MM.1S (cell line): ENCODE results near the gene FBXL12.

ENCODE experiments used
- DNase-seq: peaks from one replicate; pipeline ENCODE4 v3.0.0-alpha.2; 2015
- H2AFZ ChIP-seq: fragments of 300-600 bp; sonication (generic); 2 replicates; pipeline ENCODE4 v1.6.0; 2016; ENCODE audit warnings: antibody characterized with exemption, low read length
- H3F3A ChIP-seq: fragments of 300-600 bp; sonication (generic); 2 replicates; pipeline ENCODE4 v1.6.1; 2016; ENCODE audit warnings: mild to moderate bottlenecking, antibody characterized with exemption, low read length, moderate library complexity, mixed read lengths; ENCODE audit not compliant: insufficient read depth
- H3K27ac ChIP-seq: fragments of 300-600 bp; sonication (generic); 2 replicates; pipeline ENCODE4 v1.5.1; 2016; ENCODE audit warnings: mild to moderate bottlenecking, low read length
- H3K27me3 ChIP-seq: fragments of 300-600 bp; sonication (generic); replicated peaks from 2 replicates; pipeline ENCODE4 v1.6.0; 2016; ENCODE audit warnings: low read length; ENCODE audit not compliant: insufficient read depth
- H3K36me3 ChIP-seq: fragments of 300-600 bp; sonication (generic); replicated peaks from 2 replicates; pipeline ENCODE4 v1.6.1; 2016; ENCODE audit warnings: mild to moderate bottlenecking, low read length, mixed read lengths; ENCODE audit not compliant: insufficient read depth
- H3K4me1 ChIP-seq: fragments of 300-600 bp; sonication (generic); 2 replicates; pipeline ENCODE4 v1.6.1; 2016; ENCODE audit warnings: low read length, mixed read lengths
- H3K4me2 ChIP-seq: fragments of 300-600 bp; sonication (generic); 2 replicates; pipeline ENCODE4 v1.6.0; 2016; ENCODE audit warnings: low read depth, low read length
- H3K4me3 ChIP-seq: fragments of 300-600 bp; sonication (generic); 2 replicates; pipeline ENCODE4 v1.5.1; 2016; ENCODE audit warnings: low read length, mixed read lengths
- H3K79me2 ChIP-seq: fragments of 300-600 bp; sonication (generic); 2 replicates; pipeline ENCODE4 v1.6.1; 2016; ENCODE audit warnings: mixed run types, low read length, mixed read lengths
- H3K9ac ChIP-seq: fragments of 300-600 bp; sonication (generic); 2 replicates; pipeline ENCODE4 v1.6.1; 2016; ENCODE audit warnings: low read length, mixed read lengths
- H3K9me2 ChIP-seq: fragments of 300-600 bp; sonication (generic); replicated peaks from 2 replicates; pipeline ENCODE4 v1.6.1; 2016; ENCODE audit warnings: mild to moderate bottlenecking, low read length, mixed read lengths; ENCODE audit not compliant: insufficient read depth
- H3K9me3 ChIP-seq: fragments of 300-600 bp; sonication (generic); replicated peaks from 2 replicates; pipeline ENCODE4 v1.6.1; 2016; ENCODE audit warnings: mild to moderate bottlenecking, low read length, mixed read lengths; ENCODE audit not compliant: insufficient read depth
- H4K20me1 ChIP-seq: fragments of 300-600 bp; sonication (generic); 2 replicates; pipeline ENCODE4 v1.6.1; 2016; ENCODE audit warnings: mild to moderate bottlenecking, low read length, moderate library complexity, mixed read lengths; ENCODE audit not compliant: insufficient read depth
- CTCF ChIP-seq: fragments of 300-600 bp; sonication (generic); IDR thresholded peaks from 2 replicates; pipeline ENCODE4 v1.5.1; 2016; ENCODE audit warnings: antibody characterized with exemption, low read length, mixed read lengths
- EZH2 ChIP-seq: fragments of 300-600 bp; sonication (generic); optimal IDR thresholded peaks from 2 replicates; pipeline ENCODE3; 2017; ENCODE audit warnings: low read depth, mild to moderate bottlenecking, antibody characterized with exemption, low read length, mixed read lengths
- EZH2phosphoT487 ChIP-seq: fragments of 300-600 bp; sonication (generic); IDR thresholded peaks from 2 replicates; pipeline ENCODE4 v1.6.1; 2018; ENCODE audit warnings: antibody characterized with exemption, low read length

Gene FBXL12

GRCh38 chr19:9856609-9857008 is 37.7 kb upstream of the FBXL12 start:
- Histone ChIP-seq H3K9ac (no peak overlapping the region), H4K20me1 (no peaks in the 10 kb centered on the region), H3K9me3 (no peaks in the 10 kb centered on the region), H3K4me1 (no peaks in the 10 kb centered on the region), H2AFZ (no peak overlapping the region), H3K27me3 (no peaks in the 10 kb centered on the region), H3K4me3 (no peak overlapping the region), H3K36me3 (no peaks in the 10 kb centered on the region), H3K79me2 (no peaks in the 10 kb centered on the region), H3K9me2 (no peaks in the 10 kb centered on the region), H3F3A (no peaks in the 10 kb centered on the region), H3K4me2 (no peak overlapping the region), H3K27ac (no peak overlapping the region)
- DNase-seq: no peak
- TF ChIP-seq EZH2phosphoT487 (no peak), CTCF (no peak), EZH2 (no peak)

DNA sequence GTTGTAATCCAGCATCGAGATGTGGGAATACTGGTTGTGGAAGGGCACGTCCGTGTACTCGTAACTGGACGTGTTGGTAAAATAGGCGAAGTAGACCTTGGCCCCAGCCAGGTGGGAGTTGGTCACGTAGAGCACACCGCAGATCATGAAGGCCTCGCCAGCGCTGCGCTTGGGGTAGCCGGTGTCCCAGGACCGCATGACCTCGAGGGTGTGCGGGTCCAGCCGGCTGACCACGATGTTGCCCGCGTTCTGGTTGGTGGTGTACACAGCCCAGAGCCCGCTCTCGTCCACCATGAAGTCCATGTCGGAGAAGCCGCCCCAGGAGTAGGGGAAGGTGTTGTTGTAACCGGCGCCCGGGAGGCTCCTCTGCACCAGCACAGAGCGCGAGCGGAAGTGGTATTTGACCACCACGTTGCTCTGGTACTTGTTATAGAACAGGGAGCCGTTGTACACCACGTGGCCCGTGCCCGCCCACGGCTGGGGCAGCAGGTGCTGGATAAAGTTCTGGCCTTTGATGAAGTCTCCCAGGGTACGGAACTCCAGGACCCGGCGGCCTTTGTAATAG is 35.5 kb upstream of the FBXL12 start:
- Histone ChIP-seq H2AFZ (no peak overlapping the region), H3K27me3 (no peaks in the 10 kb centered on the region), H3K4me1 (no peaks in the 10 kb centered on the region), H3K9ac (no peak overlapping the region), H3K27ac (no peak overlapping the region), H3F3A (no peaks in the 10 kb centered on the region), H3K9me2 (no peaks in the 10 kb centered on the region), H3K79me2 (no peaks in the 10 kb centered on the region), H3K4me2 (no peak overlapping the region), H3K36me3 (no peaks in the 10 kb centered on the region), H3K4me3 (no peak overlapping the region), H3K9me3 (no peaks in the 10 kb centered on the region), H4K20me1 (no peaks in the 10 kb centered on the region)
- no peak for TF ChIP-seq EZH2phosphoT487
- no peak for DNase-seq

DNA sequence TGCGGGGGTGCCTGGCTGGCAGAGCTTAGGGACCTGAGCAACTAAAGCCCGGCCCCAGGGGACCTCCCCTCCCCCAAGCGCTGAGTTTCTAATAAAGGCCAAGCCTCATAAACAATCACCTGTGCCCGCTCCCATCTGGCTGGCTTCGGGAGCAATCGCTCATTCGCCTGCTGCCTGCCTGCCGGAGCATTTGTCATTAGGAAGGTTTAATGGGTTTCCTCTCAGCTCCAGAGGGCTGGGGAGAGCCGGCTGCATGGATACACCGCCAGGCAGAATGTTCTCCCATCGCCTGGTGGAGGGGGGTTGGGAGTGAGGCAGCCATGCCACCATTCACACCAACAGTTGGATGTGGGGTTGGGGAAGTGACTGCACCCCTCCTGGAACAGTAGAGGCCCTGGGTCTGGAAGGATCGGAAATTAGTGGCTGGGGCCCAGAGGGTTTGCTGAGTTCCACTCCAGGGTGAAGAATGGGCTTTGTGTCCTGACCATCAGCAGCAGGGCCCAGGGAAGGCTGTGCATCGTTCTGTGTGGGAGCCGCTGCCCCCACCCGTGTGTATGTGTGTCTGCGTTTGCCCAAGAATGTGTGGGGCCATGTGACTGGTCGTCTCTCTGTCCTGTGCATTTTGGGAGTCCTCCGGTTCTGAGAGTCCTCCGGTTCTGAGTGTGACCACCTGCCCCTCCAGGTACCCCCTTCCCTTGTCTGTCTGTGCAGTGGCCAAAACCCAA is 31.5 kb upstream of the FBXL12 start:
- Histone ChIP-seq H3K79me2 (peaks cover 7% of the 10 kb centered on the region), H3K9ac (no peak overlapping the region), H3K4me3 (no peak overlapping the region), H3F3A (no peaks in the 10 kb centered on the region), H3K27me3 (no peaks in the 10 kb centered on the region), H2AFZ (no peak overlapping the region), H3K9me3 (no peaks in the 10 kb centered on the region), H3K4me1 (no peaks in the 10 kb centered on the region), H3K4me2 (no peak overlapping the region), H3K9me2 (no peaks in the 10 kb centered on the region), H3K36me3 (no peaks in the 10 kb centered on the region), H4K20me1 (no peaks in the 10 kb centered on the region), H3K27ac (no peak overlapping the region)
- no peak for DNase-seq
- TF ChIP-seq EZH2phosphoT487: no peak
- no peak for TF ChIP-seq EZH2
- TF ChIP-seq CTCF: no peak

DNA sequence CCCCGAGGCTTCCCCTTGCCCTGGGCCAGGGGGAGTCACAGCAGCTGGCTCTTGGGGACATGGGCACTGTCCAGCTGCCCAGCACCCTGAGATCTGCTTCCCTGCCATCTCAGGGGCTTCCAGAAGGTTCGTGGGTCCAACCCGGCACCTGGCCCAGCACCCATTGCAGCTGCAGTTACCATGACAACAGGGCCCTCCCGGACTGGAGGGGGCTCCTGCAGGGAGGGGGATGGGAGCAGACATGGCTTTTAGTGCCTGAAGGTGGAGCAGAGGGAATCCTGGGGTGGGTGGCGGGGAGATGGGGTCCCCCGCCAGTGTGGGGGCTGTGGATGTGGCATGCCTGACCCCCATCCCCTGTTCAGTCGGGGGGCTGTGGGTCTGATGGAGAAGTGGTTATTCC is 30.9 kb upstream of the FBXL12 start:
- TF ChIP-seq EZH2phosphoT487 (no peak), CTCF (no peak)
- Histone ChIP-seq H3K9ac (no peak overlapping the region), H3F3A (no peaks in the 10 kb centered on the region), H3K4me3 (no peak overlapping the region), H2AFZ (no peak overlapping the region), H3K79me2 (peaks cover 10% of the 10 kb centered on the region), H3K27ac (no peak overlapping the region), H3K9me3 (no peaks in the 10 kb centered on the region), H3K36me3 (no peaks in the 10 kb centered on the region), H4K20me1 (no peaks in the 10 kb centered on the region), H3K9me2 (no peaks in the 10 kb centered on the region), H3K27me3 (no peaks in the 10 kb centered on the region), H3K4me1 (no peaks in the 10 kb centered on the region), H3K4me2 (no peak overlapping the region)
- no peak for DNase-seq
